ENCODE results near the gene POLR3A. TPM values are rescaled to one million over a fixed set of nuclear protein-coding genes. Genes with fewer than 3 reads are reported as not detected.
A peak's percentile ranks its signal among the peaks of the same experiment; 100 is the strongest.

The POLR3A gene
- total and polyA plus RNA-seq, 2 of the 13 experiments (the other 11 are each of a cell fraction or from before 2014, with no cell fraction given) = 13.6 to 19.2 TPM

GRCh38 chr10:77944519-77944918 lies 84.8 kb downstream of the POLR3A start:
- in situ Hi-C loops (cut with HindIII; ENCODE audit: extremely low pct_ligation_motif_present, low pct_unique_long_range_greater_than_20kb) = no loop called here
- peak; percentile 40 for ATAC-seq
- H3K4me3 ChIP-seq (replicated peaks in 1 of 3; ENCODE audit: insufficient read depth in 1 of 3, low read depth in 2 of 3, low read length in 3 of 3) = no peak overlapping the region
- H3K4me2 ChIP-seq (ENCODE audit: low read depth, low read length) = peak overlapping the region; percentile 40
- H3K27ac ChIP-seq (ENCODE audit: extremely low read length, insufficient read depth, low read length) = no peak overlapping the region
- no peak overlapping the region for H2AFZ ChIP-seq (ENCODE audit: low read length)
- H3K4me1 ChIP-seq (ENCODE audit: insufficient read depth, low read length) = peaks cover 81% of the 10 kb centered on the region
- ChIA-PET POLR2A (interaction anchor here (1.2 kb wide), 1 partner anchor 17 kb away, joined by 3 read pairs; no protein-coding TSS in a partner anchor), CTCF (ENCODE audit: low intra/inter-chr PET ratio, low total read pairs) (no interaction called here)
- H3K9me3 ChIP-seq (ENCODE audit: low read length) = no peaks in the 10 kb centered on the region
- H4K20me1 ChIP-seq (ENCODE audit: insufficient read depth, low read length) = no peaks in the 10 kb centered on the region
- intact Hi-C loops (cut with micrococcal nuclease; ENCODE audit: unreplicated experiment) = no loop called here
- no TSS peak for BruUV-seq (replicated peaks)
- no peaks in the 10 kb centered on the region for H3K79me2 ChIP-seq (ENCODE audit: insufficient read depth, low read length)
- no peak for FAIRE-seq
- WGBS (ENCODE audit: low lambda C conversion rate) = under 1% methylated on average over 4 of the region's 4 CpGs
- H3K9ac ChIP-seq (ENCODE audit: insufficient read depth, low read depth, low read length) = no peak overlapping the region
- no peaks in the 10 kb centered on the region; a peak in 1 of 5 replicates for H3K27me3 ChIP-seq (ENCODE audit: control insufficient read depth in 1 of 2, insufficient read depth in 2 of 2, low read length in 2 of 2)
- DNase-seq (ENCODE audit: low spot score) = peak; percentile 75
- no peaks in the 10 kb centered on the region for H3K36me3 ChIP-seq (replicated peaks in 1 of 2; ENCODE audit: control insufficient read depth in 1 of 2, insufficient read depth in 2 of 2, low read length in 2 of 2)
- no peak for TF ChIP-seq SKI (IDR thresholded peaks at IDR 0.05; ENCODE audit: partially characterized antibody)
- TF ChIP-seq BRF2 (CRISPR knock-in tag; IDR thresholded peaks at IDR 0.05) = no peak
- peak; percentile 77 for TF ChIP-seq ZNF12 (CRISPR knock-in tag; IDR thresholded peaks at IDR 0.05)
- no peak for TF ChIP-seq ZNF710 (CRISPR knock-in tag; IDR thresholded peaks at IDR 0.05; ENCODE audit: borderline replicate concordance)
- no peak for TF ChIP-seq TARDBP (CRISPR knock-in tag; IDR thresholded peaks at IDR 0.05)
- TF ChIP-seq CEBPG (CRISPR knock-in tag; IDR thresholded peaks at IDR 0.05) = peak; percentile 70
- TF ChIP-seq ARID4A (CRISPR knock-in tag; IDR thresholded peaks at IDR 0.05; ENCODE audit: borderline replicate concordance) = no peak
- 0 out of 2 replicates have a peak, but pooled peaks have one; percentile 36 for TF ChIP-seq ARID3A (IDR thresholded peaks at IDR 0.05; ENCODE audit: low read depth, low read length)
- TF ChIP-seq SOX13 (IDR thresholded peaks at IDR 0.05) = no peak
- TF ChIP-seq SOX13 (CRISPR knock-in tag; conservative IDR thresholded peaks at IDR 0.05 in 1 of 2, IDR thresholded peaks at IDR 0.05 in 1 of 2) = peak in 1 of 2 experiments; percentile 61; a peak in 1 of 4 replicates
- TF ChIP-seq ZBTB21 (CRISPR knock-in tag; IDR thresholded peaks at IDR 0.05) = no peak
- no peak for TF ChIP-seq SP4 (CRISPR knock-in tag; IDR thresholded peaks at IDR 0.05)
- no peak for TF ChIP-seq DR1 (CRISPR knock-in tag; IDR thresholded peaks at IDR 0.05)
- TF ChIP-seq SMAD3 (CRISPR knock-in tag; IDR thresholded peaks at IDR 0.05) = 0 out of 2 replicates have a peak, but pooled peaks have one; percentile 19
- TF ChIP-seq PREB (CRISPR knock-in tag; IDR thresholded peaks at IDR 0.05) = no peak
